SH-SY5Y (cell line): Measurements from ENCODE around the gene PPARD.

Experiments used
- GATA2 ChIP-seq: IDR thresholded peaks from 2 replicates; pipeline ENCODE4 v1.6.1; 2011; ENCODE audit warnings: mild to moderate bottlenecking, low read depth, low read length
- GATA3 ChIP-seq: IDR thresholded peaks from 2 replicates; pipeline ENCODE4 v1.6.1; 2011; ENCODE audit warnings: low read depth, mild to moderate bottlenecking, low read length, moderate library complexity

- TF ChIP-seq GATA2, result no peak
- no peak for TF ChIP-seq GATA3
These were observed 118.9 kb downstream of the PPARD start for GRCh38 chr6:35461270-35461669.
